Neural progenitor cell (in vitro differentiated cells): ENCODE results near the gene SMAD9.

Source experiments
- EZH2 ChIP-seq: fragments of 200-600 bp; sonication (generic); IDR thresholded peaks from 2 replicates; pipeline ENCODE4 v1.6.1; 2017; ENCODE audit warnings: antibody characterized with exemption, mild to moderate bottlenecking, moderate library complexity
- TF ChIP-seq, protein P1 (sequence below): fragments of 200-600 bp; sonication (generic); IDR thresholded peaks from 2 replicates; pipeline ENCODE4 v1.5.1; 2017; ENCODE audit warnings: antibody characterized with exemption, mild to moderate bottlenecking

GRCh38 chr13:36834299-36834698 lies 85.7 kb downstream of the SMAD9 start:
- TF ChIP-seq, protein P1, sequence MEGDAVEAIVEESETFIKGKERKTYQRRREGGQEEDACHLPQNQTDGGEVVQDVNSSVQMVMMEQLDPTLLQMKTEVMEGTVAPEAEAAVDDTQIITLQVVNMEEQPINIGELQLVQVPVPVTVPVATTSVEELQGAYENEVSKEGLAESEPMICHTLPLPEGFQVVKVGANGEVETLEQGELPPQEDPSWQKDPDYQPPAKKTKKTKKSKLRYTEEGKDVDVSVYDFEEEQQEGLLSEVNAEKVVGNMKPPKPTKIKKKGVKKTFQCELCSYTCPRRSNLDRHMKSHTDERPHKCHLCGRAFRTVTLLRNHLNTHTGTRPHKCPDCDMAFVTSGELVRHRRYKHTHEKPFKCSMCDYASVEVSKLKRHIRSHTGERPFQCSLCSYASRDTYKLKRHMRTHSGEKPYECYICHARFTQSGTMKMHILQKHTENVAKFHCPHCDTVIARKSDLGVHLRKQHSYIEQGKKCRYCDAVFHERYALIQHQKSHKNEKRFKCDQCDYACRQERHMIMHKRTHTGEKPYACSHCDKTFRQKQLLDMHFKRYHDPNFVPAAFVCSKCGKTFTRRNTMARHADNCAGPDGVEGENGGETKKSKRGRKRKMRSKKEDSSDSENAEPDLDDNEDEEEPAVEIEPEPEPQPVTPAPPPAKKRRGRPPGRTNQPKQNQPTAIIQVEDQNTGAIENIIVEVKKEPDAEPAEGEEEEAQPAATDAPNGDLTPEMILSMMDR, result no peak
- TF ChIP-seq EZH2, result no peak
